Islet precursor cell (in vitro differentiated cells): ENCODE measurements around the gene STAT5A.
"Not testable (repeated sequence)": the region's sequence is repeated elsewhere in the genome, so short reads cannot be mapped to it uniquely, and the experiment has no call there.

Source experiments
- DNase-seq: peaks from one replicate; pipeline ENCODE4 v3.0.0-alpha.2; 2018

The STAT5A gene

GRCh38 chr17:42338427-42338985 lies 50.2 kb downstream of the STAT5A start:
- no peak for DNase-seq

- DNase-seq: no peak
Measured at GRCh38 chr17:42339221-42339620, 50.9 kb downstream of the STAT5A start.

- DNase-seq: no peak
Measured at GRCh38 chr17:42340691-42341127, 52.4 kb downstream of the STAT5A start.

- DNase-seq: no peak
Measured at GRCh38 chr17:42341568-42341967, 53.3 kb downstream of the STAT5A start.

GRCh38 chr17:42342242-42343008 lies 54.1 kb downstream of the STAT5A start:
- no peak for DNase-seq

GRCh38 chr17:42345396-42346073 lies 57.2 kb downstream of the STAT5A start:
- DNase-seq: no peak

GRCh38 chr17:42346481-42346880 lies 58.2 kb downstream of the STAT5A start:
- DNase-seq: no peak

- no peak for DNase-seq
Measured at GRCh38 chr17:42347198-42347597, 58.9 kb downstream of the STAT5A start.

GRCh38 chr17:42347606-42348005 lies 59.3 kb downstream of the STAT5A start:
- no peak for DNase-seq

GRCh38 chr17:42348104-42348503 lies 59.8 kb downstream of the STAT5A start:
- DNase-seq: no peak

GRCh38 chr17:42354956-42355843 lies 66.9 kb downstream of the STAT5A start:
- no peak for DNase-seq

GRCh38 chr17:42358434-42358833 lies 70.1 kb downstream of the STAT5A start:
- DNase-seq: peak; percentile 64

- no peak for DNase-seq
Measured at GRCh38 chr17:42359133-42359532, 70.8 kb downstream of the STAT5A start.

GRCh38 chr17:42360388-42360787 lies 72.1 kb downstream of the STAT5A start:
- DNase-seq: not testable (repeated sequence)
